Measurements from ENCODE around the gene RAPGEF4.

Gene RAPGEF4

GRCh38 chr2:172937884-172938712 lies 202.5 kb downstream of the RAPGEF4 start:
- no peak for DNase-seq (ENCODE audit: low read depth in 3 of 3)

GRCh38 chr2:172938713-172939375 lies 203.2 kb downstream of the RAPGEF4 start:
- no peak for DNase-seq (ENCODE audit: low read depth in 3 of 3)

- no peak for DNase-seq (ENCODE audit: low read depth in 3 of 3)
These were observed 207.9 kb downstream of the RAPGEF4 start for GRCh38 chr2:172943539-172943938.

DNA sequence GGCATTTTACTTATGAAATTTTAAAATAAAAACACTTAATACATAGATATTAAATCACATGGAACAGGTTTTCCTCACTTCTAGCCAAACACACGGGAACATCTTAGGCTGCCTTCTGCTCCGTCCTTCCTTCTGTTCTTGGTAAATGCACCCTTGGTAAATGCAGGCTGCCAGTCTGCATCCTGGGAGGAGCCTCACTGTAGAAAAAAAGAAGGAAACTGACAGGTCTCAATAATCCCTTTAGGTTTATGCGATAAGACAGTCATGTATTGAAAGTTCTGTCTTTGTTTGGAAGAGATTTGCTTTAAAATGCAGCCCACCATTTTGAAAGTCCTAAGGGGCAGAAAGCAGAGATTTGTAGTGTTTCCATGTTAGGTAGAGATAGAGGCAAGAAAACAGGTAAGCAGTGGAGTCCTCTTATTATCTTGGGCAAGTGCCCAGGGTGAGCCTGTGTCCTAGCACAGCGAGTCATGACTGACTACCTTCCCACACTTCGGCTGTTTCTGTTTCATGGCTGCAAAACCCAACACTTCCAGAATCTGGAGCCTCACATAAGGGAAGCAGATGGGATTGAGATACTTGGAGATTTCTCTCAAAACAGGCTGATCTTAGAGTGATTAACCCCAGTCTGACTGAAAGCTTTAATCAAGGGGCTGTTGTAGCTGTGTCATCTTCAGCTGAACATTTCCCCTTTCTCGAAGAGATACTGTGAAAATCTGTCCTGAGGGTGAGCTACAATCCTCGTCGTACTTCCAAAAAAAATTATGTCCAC lies 208.6 kb downstream of the RAPGEF4 start:
- DNase-seq (ENCODE audit: low read depth in 3 of 3): no peak

GRCh38 chr2:172944794-172945509 lies 209.3 kb downstream of the RAPGEF4 start:
- DNase-seq (ENCODE audit: low read depth in 3 of 3): no peak

DNA sequence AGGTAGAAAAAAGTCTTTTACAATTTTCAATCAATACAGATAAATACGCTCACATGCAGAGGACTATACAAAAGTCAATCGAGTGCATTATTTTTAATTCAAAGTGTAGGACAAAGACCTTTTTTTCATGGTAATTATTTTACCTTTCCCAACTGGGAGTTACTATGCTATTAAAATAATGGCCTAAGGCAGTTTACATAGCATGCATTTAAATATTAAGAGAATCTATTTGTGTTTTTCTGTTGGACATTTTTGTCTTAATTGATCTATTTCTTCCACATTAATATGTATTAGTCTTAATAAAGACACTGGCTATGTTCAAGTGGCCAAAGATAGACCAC lies 209.8 kb downstream of the RAPGEF4 start:
- DNase-seq (ENCODE audit: low read depth in 3 of 3): no peak

GRCh38 chr2:172947461-172948153 lies 212.0 kb downstream of the RAPGEF4 start:
- DNase-seq (ENCODE audit: low read depth in 3 of 3): no peak

DNA sequence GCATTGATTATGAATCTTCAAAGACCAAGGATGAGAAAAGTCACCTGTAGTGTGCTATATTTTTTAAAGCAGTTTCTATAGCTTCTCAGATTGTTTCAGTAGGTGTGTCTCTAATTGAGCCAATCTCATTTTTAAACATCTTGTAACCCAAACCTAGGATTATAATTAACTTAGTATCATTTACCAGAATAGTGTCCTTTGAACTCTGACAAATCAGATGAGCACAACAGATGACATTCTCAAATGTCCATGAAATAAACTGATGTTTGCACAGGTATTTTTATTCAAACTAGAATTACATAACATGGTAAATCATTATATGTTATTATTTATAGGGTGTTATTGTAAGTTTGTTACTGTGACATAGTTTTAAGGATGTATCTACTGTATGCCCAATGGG lies 213.9 kb downstream of the RAPGEF4 start:
- DNase-seq (ENCODE audit: low read depth in 3 of 3): no peak

- DNase-seq (ENCODE audit: low read depth in 3 of 3): no peak
These were observed 214.9 kb downstream of the RAPGEF4 start for GRCh38 chr2:172950565-172950964.

DNA sequence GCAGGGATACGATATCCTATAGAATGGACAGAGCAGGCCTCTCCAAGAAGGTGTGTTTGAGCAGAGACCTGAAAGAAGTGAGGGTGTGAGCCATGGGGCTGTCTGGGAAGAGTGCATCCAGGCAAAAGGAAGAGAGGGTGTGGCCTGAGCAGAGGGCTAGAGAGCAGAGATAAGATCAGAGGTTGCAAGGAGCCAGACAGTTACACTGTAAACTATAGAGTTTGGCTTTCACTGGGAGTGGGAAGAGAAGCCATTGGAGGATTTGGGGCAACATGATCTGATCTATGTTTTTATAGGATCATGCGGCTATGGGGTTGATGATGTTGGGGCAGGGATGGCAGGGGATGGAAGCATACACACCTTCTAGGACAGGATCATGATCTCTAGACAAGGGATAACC lies 215.9 kb downstream of the RAPGEF4 start:
- no peak for DNase-seq (ENCODE audit: low read depth in 3 of 3)

DNA sequence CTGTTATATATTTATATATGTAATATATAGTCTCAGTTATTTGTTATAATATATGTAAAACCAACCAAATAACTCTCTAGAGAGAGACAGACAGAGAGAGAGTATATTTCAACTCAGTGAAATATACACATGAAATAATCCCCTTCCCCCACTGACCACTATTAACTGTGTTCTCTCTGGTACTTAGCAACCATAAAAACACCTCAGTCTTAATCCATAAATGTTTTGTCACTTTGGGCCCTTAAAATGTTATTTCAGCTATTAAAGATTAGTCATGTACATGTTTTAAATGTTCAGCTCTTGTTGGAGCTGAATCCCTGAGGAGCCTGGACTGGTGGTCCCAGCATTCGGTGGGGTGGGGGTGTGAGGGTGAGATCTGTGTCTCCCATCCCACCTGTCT lies 217.8 kb downstream of the RAPGEF4 start:
- no peak for DNase-seq (ENCODE audit: low read depth in 3 of 3)

DNA sequence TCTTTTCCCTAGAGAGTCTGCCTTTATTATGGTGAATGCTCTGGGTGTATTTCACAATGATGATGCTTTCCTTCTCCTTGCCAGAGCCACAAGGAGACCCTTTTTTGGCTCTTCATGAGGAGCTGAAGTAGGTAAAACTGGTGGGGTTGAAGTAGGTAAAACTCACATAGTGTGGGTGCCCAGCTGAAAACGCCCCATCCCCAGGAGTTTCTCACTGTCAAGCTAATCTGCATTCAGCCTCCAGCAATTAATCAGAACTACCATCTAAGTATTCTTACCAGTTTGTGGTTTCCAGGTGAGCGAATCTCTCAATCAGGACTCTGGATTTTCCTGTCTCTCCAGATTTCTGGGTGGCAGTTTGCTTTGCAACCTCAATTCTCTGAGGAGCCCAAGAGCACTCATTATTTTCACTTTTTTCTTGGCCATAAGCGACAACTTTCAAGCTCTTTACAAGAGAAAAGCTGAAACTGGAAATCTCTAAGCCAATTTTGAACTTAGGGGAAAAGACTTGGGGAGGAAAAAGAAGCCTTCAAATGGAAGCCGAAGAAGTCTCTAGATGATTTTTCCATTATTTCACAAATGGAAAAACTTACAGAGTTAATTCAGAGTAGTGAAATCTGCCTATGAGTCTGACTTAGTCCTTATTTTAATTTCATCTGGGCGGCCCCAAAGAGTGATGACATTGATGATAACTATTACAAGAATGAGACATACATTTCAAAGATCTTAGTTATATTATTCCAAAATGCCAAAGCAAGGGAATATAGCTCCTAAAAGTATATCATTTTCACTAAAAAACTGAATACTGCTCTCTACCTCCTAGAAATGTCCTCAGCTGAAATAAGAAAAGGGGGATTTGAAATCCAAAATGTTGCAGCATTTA lies 218.6 kb downstream of the RAPGEF4 start:
- no peak for DNase-seq (ENCODE audit: low read depth in 3 of 3)

DNA sequence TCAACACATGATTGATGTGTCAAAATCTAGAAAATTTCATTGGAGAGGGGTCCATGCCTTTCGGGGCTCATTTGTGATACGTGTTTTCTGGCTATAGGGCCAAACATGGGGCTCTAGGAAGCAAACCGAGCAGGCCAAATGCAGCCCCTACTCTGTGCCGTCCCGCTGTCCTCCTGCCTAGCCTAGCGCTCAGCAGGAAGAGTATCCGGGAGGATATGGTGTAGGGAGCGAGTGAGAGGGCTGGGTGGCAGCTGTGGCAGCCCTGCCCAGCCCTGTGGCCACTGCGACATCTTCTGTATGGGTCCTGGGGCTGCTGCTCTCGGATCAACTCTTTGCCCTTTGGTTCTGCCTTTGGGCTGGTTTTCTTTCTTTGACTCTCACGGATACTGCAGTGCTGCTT lies 219.9 kb downstream of the RAPGEF4 start:
- no peak for DNase-seq (ENCODE audit: low read depth in 3 of 3)

DNA sequence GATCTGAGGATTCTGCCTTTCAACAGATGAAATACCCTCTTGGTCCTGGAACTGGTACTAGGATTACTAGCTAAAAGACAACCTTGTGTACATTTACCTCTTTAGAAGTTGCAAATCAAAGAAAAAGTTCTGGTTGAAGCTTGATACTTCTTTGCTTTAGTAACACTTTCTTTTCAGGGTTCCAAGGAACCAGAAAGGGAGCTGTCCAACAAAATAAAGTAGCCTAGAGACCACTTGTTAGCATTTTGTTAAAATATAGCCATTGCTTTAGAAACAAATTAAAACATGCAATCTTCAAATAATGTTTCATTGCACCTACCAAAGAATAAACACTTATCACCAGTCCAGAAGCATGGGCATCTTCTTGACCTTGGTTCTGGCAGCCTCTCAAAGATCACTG lies 222.1 kb downstream of the RAPGEF4 start:
- DNase-seq (ENCODE audit: low read depth in 3 of 3): no peak

- no peak for DNase-seq (ENCODE audit: low read depth in 3 of 3)
These were observed 226.4 kb downstream of the RAPGEF4 start for GRCh38 chr2:172962082-172962481.

- DNase-seq (ENCODE audit: low read depth in 3 of 3): no peak
These were observed 227.2 kb downstream of the RAPGEF4 start for GRCh38 chr2:172962824-172963223.

GRCh38 chr2:172964511-172965139 lies 229.0 kb downstream of the RAPGEF4 start:
- DNase-seq (ENCODE audit: low read depth in 3 of 3): no peak

- DNase-seq (ENCODE audit: low read depth in 3 of 3): no peak
These were observed 230.0 kb downstream of the RAPGEF4 start for GRCh38 chr2:172965433-172966212.

Data from stimulated activated CD4-positive, alpha-beta T cell treated with anti-CD3 and anti-CD28 coated beads, TNF-alpha, amount 100 ng/mL, for 48 hours (primary cell).